ENCODE measurements around the gene HTR4. TPM values are rescaled to one million over a fixed set of nuclear protein-coding genes. Genes with fewer than 3 reads are reported as not detected.

Gene HTR4
- total RNA-seq, 1 experiment from 2014 or later, result not detected

DNA sequence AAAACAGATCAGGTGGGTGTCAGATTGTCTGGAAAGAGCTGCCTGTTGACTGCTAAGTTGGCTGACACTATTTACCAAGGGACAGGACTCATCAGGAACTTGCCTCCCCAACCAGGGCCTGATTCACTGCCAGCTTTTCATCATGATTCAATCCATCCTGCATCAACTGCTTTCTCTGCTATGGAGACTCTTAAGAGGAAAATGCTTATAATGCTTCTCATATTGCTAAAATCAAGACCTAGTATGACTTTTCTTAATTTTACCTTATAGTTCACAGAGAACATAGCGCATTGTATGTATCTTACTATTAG, 21.3 kb downstream of the HTR4 start:
- Histone ChIP-seq H3K27me3 (ENCODE audit: insufficient read depth, low read length) (peaks cover 13% of the 10 kb centered on the region; the same call in 1 of the 2 replicates), H4K20me1 (ENCODE audit: insufficient read depth) (no peaks in the 10 kb centered on the region), H3K4me3 (replicated peaks in 1 of 2; ENCODE audit: low read depth in 1 of 2, low read length in 2 of 2) (no peak overlapping the region), H2AFZ (ENCODE audit: low read depth, low read length, poor library complexity, severe bottlenecking) (no peak overlapping the region), H3K4me1 (ENCODE audit: control insufficient read depth in 1 of 2, insufficient read depth in 2 of 2, low read length in 2 of 2) (no peaks in the 10 kb centered on the region), H3K4me2 (ENCODE audit: low read length) (no peak overlapping the region), H3K9me2 (ENCODE audit: insufficient read depth) (no peaks in the 10 kb centered on the region), H3K36me3 (ENCODE audit: control insufficient read depth in 1 of 2, insufficient read depth in 2 of 2, low read length in 2 of 2) (no peaks in the 10 kb centered on the region), H3K9me3 (ENCODE audit: control insufficient read depth in 1 of 2, insufficient read depth in 1 of 2, low read depth in 1 of 2, low read length in 2 of 2) (no peaks in the 10 kb centered on the region), H3K9ac (ENCODE audit: low read length) (no peak overlapping the region), H3K27ac (ENCODE audit: low read depth, low read length) (no peak overlapping the region), H3K79me2 (ENCODE audit: insufficient read depth, low read length) (no peaks in the 10 kb centered on the region)
- ATAC-seq (no peak), DNase-seq (ENCODE audit: low read depth, low spot score) (no peak)
- TF ChIP-seq RAD21 (IDR thresholded peaks at IDR 0.05; ENCODE audit: low read depth) (no peak), POLR2A (IDR thresholded peaks at IDR 0.05; ENCODE audit: borderline replicate concordance, extremely low read depth, insufficient read depth, insufficient read length) (no peak), ELF1 (IDR thresholded peaks at IDR 0.05; ENCODE audit: borderline replicate concordance, low read depth) (no peak), EZH2 (IDR thresholded peaks at IDR 0.05) (no peak), SRF (IDR thresholded peaks at IDR 0.05; ENCODE audit: low read depth) (no peak), JUND (IDR thresholded peaks at IDR 0.05) (no peak), EZH2phosphoT487 (IDR thresholded peaks at IDR 0.05; ENCODE audit: borderline replicate concordance) (no peak), EGR1 (IDR thresholded peaks at IDR 0.05; ENCODE audit: low read depth) (no peak), YY1 (IDR thresholded peaks at IDR 0.05; ENCODE audit: extremely low read depth, insufficient replicate concordance, low read depth, low read length) (no peak), CBX3 (IDR thresholded peaks at IDR 0.05; ENCODE audit: low read depth) (no peak), TCF7L2 (IDR thresholded peaks at IDR 0.05; ENCODE audit: borderline replicate concordance, extremely low read depth, insufficient read depth, insufficient read length) (no peak), CEBPB (IDR thresholded peaks at IDR 0.05; ENCODE audit: low read depth) (no peak), ZNF274 (IDR thresholded peaks at IDR 0.05; ENCODE audit: low read depth, low read length) (no peak), FOSL1 (IDR thresholded peaks at IDR 0.05; ENCODE audit: low read depth) (no peak), SP1 (IDR thresholded peaks at IDR 0.05; ENCODE audit: low read depth) (no peak), POLR2AphosphoS5 (IDR thresholded peaks at IDR 0.05; ENCODE audit: low read depth, low read length) (no peak)
- TF ChIP-seq, protein P1, sequence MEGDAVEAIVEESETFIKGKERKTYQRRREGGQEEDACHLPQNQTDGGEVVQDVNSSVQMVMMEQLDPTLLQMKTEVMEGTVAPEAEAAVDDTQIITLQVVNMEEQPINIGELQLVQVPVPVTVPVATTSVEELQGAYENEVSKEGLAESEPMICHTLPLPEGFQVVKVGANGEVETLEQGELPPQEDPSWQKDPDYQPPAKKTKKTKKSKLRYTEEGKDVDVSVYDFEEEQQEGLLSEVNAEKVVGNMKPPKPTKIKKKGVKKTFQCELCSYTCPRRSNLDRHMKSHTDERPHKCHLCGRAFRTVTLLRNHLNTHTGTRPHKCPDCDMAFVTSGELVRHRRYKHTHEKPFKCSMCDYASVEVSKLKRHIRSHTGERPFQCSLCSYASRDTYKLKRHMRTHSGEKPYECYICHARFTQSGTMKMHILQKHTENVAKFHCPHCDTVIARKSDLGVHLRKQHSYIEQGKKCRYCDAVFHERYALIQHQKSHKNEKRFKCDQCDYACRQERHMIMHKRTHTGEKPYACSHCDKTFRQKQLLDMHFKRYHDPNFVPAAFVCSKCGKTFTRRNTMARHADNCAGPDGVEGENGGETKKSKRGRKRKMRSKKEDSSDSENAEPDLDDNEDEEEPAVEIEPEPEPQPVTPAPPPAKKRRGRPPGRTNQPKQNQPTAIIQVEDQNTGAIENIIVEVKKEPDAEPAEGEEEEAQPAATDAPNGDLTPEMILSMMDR (IDR thresholded peaks at IDR 0.05 in 2 of 3, conservative IDR thresholded peaks at IDR 0.05 in 1 of 3; ENCODE audit: borderline replicate concordance in 1 of 3, insufficient read depth in 1 of 3, low read depth in 2 of 3, low read length in 2 of 3), result no peak
- TF ChIP-seq, protein P2, sequence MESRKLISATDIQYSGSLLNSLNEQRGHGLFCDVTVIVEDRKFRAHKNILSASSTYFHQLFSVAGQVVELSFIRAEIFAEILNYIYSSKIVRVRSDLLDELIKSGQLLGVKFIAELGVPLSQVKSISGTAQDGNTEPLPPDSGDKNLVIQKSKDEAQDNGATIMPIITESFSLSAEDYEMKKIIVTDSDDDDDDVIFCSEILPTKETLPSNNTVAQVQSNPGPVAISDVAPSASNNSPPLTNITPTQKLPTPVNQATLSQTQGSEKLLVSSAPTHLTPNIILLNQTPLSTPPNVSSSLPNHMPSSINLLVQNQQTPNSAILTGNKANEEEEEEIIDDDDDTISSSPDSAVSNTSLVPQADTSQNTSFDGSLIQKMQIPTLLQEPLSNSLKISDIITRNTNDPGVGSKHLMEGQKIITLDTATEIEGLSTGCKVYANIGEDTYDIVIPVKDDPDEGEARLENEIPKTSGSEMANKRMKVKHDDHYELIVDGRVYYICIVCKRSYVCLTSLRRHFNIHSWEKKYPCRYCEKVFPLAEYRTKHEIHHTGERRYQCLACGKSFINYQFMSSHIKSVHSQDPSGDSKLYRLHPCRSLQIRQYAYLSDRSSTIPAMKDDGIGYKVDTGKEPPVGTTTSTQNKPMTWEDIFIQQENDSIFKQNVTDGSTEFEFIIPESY (IDR thresholded peaks at IDR 0.05; ENCODE audit: extremely low read depth, insufficient replicate concordance, low read length), result no peak
- TF ChIP-seq, protein P3, sequence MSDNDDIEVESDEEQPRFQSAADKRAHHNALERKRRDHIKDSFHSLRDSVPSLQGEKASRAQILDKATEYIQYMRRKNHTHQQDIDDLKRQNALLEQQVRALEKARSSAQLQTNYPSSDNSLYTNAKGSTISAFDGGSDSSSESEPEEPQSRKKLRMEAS (IDR thresholded peaks at IDR 0.05), result no peak
- TF ChIP-seq, protein P4, sequence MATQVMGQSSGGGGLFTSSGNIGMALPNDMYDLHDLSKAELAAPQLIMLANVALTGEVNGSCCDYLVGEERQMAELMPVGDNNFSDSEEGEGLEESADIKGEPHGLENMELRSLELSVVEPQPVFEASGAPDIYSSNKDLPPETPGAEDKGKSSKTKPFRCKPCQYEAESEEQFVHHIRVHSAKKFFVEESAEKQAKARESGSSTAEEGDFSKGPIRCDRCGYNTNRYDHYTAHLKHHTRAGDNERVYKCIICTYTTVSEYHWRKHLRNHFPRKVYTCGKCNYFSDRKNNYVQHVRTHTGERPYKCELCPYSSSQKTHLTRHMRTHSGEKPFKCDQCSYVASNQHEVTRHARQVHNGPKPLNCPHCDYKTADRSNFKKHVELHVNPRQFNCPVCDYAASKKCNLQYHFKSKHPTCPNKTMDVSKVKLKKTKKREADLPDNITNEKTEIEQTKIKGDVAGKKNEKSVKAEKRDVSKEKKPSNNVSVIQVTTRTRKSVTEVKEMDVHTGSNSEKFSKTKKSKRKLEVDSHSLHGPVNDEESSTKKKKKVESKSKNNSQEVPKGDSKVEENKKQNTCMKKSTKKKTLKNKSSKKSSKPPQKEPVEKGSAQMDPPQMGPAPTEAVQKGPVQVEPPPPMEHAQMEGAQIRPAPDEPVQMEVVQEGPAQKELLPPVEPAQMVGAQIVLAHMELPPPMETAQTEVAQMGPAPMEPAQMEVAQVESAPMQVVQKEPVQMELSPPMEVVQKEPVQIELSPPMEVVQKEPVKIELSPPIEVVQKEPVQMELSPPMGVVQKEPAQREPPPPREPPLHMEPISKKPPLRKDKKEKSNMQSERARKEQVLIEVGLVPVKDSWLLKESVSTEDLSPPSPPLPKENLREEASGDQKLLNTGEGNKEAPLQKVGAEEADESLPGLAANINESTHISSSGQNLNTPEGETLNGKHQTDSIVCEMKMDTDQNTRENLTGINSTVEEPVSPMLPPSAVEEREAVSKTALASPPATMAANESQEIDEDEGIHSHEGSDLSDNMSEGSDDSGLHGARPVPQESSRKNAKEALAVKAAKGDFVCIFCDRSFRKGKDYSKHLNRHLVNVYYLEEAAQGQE (IDR thresholded peaks at IDR 0.05; ENCODE audit: low read depth), result no peak
- POLR2A ChIA-PET, result no interaction called here
- intact Hi-C loops (cut with micrococcal nuclease), result no loop called here
- CTCF ChIA-PET, result no interaction called here
- BruUV-seq (replicated peaks), result no TSS peak
- RAD21 ChIA-PET (ENCODE audit: low non-redundant PET in 1 of 2, low total read pairs in 2 of 2, uncharacterized antibody in 2 of 2, unreplicated experiment in 2 of 2), result no interaction called here
